ENCODE measurements around the gene RRM1.

RRM1 gene

DNA sequence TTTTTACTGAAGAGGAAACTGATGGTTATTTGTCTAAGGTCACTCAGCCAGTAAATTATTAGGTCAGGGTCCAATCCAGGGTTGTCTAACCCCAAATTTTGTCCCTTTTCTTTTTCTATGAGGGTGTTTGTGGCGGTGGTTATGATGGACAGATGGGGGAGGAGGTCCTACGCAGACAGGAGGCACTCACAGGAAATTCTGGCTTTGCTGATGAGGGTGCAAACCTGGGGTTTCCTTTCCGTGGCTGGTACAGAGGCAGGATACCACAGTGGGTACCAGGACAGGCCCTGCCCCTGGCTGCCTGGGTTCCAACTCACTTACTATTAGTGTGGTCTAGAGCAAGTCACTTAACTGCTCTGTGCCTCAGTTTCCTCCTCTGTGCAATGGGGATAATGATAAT is 91.0 kb downstream of the RRM1 start:
- DNase-seq, result no peak

DNA sequence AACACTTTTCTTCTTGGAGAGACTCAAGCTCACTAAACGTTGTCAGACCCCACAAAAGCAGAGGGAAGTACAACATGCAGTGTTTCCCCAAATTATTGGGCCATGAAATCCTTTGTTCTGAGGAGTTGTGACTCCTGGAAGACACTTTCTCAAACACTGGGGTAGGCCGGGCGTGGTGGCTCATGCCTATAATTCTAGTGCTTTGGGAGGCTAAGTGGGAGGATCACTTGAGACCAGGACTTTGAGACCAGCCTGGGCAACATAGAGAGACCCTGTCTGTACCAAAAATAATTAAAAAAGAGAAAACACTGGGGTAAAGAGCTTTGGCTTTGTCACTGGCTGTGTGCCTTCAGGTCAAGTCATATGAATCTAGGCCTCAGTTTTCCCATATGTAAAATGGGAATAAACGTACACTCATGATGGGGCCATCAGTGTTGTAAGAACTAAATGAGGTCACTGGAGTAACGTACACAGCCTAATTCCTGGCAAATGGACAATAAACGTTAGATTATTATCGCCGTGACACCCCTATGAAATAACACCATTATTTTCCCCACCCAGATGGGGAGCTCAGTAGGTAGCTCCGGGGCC is 92.0 kb downstream of the RRM1 start:
- no peak for DNase-seq

DNA sequence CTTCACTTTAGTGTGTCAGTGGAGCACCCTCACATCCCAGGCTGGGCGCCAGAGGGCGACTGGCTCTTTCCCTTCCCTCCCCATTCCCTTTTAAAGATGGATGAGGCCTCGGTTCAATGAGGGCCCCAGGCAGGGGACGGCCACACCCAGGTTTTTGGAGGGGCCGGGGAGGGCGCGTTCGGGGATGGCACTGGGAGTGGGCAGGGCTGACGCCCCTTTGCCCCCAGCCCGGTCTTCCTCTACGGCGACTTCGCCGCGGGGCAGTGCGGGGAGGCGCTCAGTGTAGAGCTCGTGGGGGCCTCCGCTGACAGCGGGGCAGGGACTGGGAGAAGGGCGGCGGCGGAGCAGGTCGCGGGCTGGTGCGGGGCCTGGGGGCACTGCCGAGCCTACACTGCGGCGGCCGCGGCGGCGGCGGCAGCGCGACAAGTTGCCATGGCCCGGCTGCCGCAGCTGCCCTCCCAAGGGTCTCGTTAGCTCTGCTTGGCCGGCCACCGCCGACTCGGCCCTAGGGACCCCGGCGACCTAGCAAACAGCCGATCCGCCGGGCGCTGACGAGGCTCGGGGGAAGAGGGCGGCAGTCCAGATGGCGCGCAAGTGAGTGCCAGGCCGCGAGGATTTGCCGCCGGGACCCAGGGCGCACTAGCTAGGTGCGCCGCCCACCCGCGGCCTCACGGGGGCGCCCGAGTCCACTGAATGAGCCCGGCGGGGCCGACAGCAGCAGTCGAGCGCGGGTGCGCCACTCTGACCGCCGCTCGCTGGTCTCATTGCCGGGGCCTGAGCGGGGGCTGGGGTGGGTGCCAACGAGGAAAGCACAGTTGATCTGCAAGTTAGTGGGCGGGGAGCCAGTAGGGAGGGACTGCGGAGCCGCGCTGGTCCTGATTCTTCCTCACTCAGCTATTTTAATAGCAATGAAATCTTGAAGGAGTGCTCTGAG is 92.7 kb downstream of the RRM1 start:
- DNase-seq, result peak in 53 of 56 donors; percentile 36 to 94 (median 80)
